ENCODE measurements around the gene CAMK2G.
"Not testable (repeated sequence)": the region's sequence is repeated elsewhere in the genome, so short reads cannot be mapped to it uniquely, and the experiment has no call there.

CAMK2G gene

GRCh38 chr10:73807471-73807870 lies 66.9 kb downstream of the CAMK2G start:
- no peak for DNase-seq

DNA sequence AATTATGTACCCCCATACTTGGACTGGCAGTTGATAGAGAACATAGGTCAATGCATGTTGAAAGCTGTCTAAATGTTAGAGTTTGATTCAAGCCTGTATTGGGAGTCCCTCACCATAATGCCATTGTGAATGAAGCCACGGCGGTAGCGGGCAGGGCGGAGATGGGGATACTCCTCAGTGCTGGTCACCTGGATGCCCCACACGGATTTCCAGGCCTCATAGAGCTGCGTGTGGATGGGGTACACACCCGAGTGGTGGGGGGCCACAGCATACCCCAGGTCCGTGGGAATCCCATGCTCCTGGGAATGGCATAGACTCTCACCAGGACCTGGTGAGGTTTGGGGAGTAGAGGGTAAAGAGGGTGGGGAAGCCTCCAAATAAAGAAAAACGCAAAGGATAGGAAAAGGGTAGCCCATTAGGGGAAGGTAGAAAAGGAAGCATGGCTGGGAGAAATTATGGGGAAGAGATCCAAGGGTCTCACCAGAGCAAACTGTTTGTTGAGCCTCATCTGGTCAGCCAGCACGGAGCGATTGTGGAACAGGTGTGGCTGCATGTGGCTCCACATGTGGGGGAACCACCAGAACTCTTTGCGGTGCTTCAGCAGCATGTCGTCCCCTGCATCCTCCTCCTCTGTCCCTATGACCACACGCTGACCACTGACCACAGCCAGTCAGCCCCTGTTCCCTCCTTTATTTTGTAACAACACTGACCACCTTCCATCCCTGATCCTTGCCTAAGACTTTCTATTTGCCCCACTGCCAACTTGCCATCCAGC lies 68.0 kb downstream of the CAMK2G start:
- DNase-seq = no peak

- DNase-seq = no peak
These were observed 70.6 kb downstream of the CAMK2G start for GRCh38 chr10:73803680-73804286.

DNA sequence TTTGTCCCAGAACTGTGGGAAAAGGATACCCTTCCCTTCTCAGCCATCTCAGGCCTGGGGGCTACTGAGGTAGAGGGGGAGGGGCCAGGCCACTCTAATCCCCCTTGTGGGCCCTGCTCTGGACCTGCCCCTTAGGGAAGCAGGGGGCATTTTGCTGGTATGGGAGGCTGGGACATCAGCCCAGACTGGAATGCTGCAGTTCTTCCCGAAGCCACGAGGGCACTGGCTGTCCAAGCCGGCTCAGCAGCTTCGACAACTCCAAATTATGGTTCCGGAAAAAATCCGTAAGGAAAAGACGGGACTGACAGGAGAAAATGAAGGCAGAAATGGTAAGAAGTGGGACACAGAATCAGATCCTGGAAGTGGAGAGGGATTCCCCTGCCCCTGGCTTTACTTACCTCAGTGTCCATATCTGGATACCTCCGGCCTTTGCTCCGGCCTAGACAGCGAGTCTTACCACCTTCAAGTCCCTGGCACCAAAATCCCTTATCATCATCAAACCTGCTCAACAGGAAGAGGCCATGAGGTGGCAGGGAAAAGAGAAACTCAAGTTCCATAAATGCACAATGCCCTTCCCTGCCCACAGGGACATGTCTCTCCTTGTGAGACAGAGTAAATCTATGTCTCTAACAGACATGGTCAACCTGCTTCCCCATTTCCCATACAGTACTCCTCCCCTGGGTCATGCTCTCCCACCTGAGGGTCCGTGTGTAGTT lies 71.9 kb downstream of the CAMK2G start:
- no peak for DNase-seq

DNA sequence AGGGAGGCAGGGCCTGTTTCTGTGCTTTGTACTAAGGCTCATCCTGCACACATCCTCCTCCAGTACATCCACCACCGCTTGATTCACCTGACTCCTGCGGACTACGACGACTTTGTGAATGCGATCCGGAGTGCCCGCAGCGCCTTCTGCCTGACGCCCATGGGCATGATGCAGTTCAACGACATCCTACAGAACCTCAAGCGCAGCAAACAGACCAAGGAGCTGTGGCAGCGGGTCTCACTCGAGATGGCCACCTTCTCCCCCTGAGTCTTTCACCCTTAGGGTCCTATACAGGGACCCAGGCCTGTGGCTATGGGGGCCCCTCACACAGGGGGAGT lies 73.1 kb downstream of the CAMK2G start:
- no peak for DNase-seq

GRCh38 chr10:73800560-73801252 lies 73.6 kb downstream of the CAMK2G start:
- DNase-seq = no peak

GRCh38 chr10:73799899-73800559 lies 74.3 kb downstream of the CAMK2G start:
- no peak for DNase-seq

DNA sequence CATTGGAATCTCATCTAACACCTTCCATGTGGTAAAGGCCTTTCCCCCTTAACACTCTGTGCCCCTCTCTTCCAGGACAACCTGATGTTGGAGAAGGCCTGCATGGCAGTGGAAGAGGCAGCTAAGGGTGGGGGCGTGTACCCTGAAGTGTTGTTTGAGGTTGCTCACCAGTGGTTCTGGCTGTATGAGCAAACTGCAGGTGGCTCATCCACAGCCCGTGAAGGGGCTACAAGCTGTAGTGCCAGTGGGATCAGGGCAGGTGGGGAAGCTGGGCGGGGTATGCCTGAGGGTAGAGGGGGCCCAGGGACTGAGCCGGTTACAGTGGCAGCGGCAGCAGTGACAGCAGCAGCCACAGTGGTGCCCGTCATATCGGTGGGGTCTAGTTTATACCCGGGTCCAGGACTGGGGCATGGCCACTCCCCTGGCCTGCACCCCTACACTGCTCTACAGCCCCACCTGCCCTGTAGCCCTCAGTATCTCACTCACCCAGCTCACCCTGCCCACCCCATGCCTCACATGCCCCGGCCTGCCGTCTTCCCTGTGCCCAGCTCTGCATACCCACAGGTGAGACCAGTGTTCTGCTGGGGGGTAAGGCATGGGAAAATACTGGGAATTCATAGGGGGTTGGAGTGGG lies 75.3 kb downstream of the CAMK2G start:
- DNase-seq = no peak

GRCh38 chr10:73798087-73798486 lies 76.3 kb downstream of the CAMK2G start:
- no peak for DNase-seq

DNA sequence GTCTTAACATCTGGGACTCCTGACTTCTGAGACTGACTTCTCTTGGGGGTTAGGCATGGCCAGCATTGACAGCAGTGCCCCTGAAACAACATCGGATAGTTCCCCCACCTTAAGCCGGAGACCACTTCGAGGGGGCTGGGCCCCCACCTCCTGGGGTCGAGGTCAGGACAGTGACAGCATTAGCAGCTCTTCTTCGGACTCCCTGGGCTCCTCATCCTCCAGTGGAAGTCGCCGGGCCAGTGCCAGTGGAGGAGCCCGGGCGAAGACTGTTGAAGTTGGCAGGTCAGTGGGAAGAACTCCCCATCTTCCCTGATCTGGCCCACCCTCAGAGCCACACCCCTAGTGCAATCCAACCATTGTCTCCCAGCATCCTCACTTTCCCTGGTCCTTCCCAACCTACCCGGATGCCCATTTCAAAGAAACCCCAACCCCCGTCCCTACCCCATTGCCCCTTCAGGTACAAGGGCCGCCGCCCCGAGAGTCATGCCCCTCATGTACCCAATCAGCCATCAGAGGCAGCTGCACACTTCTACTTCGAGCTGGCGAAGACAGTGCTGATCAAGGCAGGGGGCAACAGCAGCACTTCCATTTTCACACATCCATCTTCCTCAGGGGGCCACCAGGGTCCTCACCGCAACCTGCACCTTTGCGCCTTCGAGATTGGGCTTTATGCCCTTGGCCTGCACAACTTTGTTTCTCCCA lies 76.9 kb downstream of the CAMK2G start:
- no peak for DNase-seq

DNA sequence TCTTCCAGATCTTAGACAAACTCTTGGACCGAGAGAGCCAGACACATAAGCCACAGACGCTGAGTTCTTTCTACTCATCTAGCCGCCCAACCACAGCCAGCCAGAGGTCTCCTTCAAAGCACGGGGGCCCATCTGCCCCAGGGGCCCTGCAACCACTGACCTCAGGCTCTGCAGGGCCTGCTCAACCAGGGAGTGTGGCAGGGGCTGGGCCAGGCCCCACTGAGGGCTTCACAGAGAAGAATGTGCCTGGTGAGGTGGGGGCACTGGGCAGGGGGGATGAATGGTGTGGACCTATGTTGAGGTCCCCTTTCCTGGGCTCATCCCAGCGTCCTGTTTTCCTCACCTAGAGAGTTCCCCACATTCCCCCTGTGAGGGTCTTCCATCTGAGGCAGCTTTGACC lies 77.6 kb downstream of the CAMK2G start:
- no peak for DNase-seq

DNA sequence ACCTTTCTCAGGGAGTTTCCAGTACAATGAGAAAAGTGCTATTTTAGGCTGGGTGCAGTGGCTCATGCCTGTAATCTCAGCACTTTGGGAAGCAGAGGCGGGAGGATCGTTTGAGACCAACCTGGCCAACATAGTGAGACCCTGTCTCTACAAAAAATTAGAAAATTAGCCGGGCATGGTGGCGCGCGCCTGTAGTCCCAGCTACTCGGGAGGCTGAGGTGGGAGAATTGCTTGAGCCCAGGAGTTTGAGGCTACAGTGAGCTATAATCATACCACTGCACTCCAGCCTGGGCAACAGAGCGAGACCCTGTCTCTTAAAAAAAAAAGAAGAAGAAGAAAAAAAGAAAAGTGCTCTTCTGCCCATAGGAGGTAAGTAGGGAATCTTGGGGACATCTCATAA lies 78.3 kb downstream of the CAMK2G start:
- not testable (repeated sequence) for DNase-seq

DNA sequence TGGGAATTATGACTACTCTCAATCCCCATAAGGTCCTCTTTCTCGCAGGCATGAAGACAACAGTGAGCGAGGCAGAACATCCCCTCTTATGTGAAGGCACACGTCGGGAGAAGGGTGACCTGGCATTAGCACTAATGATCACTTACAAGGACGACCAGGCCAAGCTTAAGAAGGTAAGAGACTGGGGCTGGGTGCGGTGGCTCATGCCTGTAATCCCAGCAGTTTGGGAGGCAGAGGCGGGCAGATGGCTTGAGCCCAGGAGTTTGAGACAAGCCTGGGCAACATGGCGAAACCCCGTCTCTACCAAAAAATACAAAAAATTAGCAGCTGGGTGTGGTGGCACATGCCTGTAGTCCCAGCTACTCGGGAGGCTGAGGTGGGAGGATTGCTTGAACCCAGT lies 78.9 kb downstream of the CAMK2G start:
- not testable (repeated sequence) for DNase-seq

GRCh38 chr10:73793456-73793855 lies 80.9 kb downstream of the CAMK2G start:
- DNase-seq = no peak

- DNase-seq = no peak
These were observed 82.4 kb downstream of the CAMK2G start for GRCh38 chr10:73791871-73792400.

- no peak for DNase-seq
These were observed 83.3 kb downstream of the CAMK2G start for GRCh38 chr10:73790886-73791625.

GRCh38 chr10:73789659-73790055 lies 84.7 kb downstream of the CAMK2G start:
- no peak for DNase-seq

GRCh38 chr10:73788864-73789658 lies 85.3 kb downstream of the CAMK2G start:
- DNase-seq = no peak

DNA sequence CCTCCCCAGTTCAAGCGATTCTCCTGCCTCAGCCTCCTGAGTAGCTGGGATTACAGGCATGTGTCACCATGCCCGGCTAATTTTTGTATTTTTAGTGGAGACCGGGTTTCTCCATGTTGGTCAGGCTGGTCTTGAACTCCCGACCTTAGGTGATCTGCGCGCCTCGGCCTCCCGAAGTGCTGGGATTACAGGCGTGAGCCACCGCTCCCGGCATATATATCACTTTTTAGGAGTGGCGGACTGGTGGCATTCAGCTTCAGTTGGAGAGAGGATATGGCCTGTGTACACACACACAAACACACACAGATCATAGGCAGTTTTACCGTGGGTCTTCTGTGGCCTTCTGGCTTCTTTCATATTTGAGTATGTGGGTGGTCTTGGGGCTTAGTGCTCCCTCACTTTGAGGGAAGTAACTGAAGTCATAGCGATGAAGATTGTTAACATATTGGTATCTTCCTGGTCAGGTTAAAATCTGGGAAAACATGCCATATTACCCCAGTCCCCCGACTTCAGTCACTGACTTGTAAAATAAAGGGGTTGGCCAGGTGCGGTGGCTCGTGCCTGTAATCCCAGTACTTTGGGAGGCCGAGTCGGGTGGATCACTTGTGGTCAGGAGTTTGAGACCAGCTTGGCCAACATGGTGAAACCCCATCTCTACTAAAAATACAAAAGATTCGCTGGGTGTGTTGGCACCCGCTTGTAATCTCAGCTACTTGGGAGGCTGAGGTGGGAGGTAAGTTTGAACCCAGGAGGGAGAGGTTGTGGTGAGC lies 87.1 kb downstream of the CAMK2G start:
- DNase-seq = not testable (repeated sequence)
